GM23338 (cell line): ENCODE measurements around the gene DGKB.

ENCODE experiments used
- CREB1 ChIP-seq: fragments of 250-450 bp; sonication (Bioruptor Pico); IDR thresholded peaks from 2 replicates; pipeline ENCODE4 v1.5.0; 2020; ENCODE audit warnings: low read depth, mild to moderate bottlenecking, moderate library complexity
- EZH2 ChIP-seq: fragments of 200-600 bp; sonication (generic); IDR thresholded peaks from one replicate; pipeline ENCODE4 v1.8.0; 2017; ENCODE audit warnings: antibody characterized with exemption, mild to moderate bottlenecking, low read depth; ENCODE audit not compliant: unreplicated experiment
- POLR2AphosphoS5 ChIP-seq: IDR thresholded peaks from 2 replicates; pipeline ENCODE4 v1.6.1; 2016; ENCODE audit warnings: antibody characterized with exemption, low read depth
- STAT1 ChIP-seq: IDR thresholded peaks from one replicate; pipeline ENCODE4 v1.6.1; 2016; ENCODE audit warnings: antibody characterized with exemption; ENCODE audit not compliant: unreplicated experiment
- TF ChIP-seq, protein P1 (sequence below), 2 experiments: fragments of 200-600 bp in 1 of 2; sonication (generic) in 1 of 2; conservative IDR thresholded peaks; 2 replicates each; pipeline versions ENCODE4 v1.5.1 to v1.6.1; 2016 to 2017; ENCODE audit warnings: antibody characterized with exemption in 2 of 2, low read depth in 2 of 2, mild to moderate bottlenecking in 2 of 2, moderate library complexity in 1 of 2

DNA sequence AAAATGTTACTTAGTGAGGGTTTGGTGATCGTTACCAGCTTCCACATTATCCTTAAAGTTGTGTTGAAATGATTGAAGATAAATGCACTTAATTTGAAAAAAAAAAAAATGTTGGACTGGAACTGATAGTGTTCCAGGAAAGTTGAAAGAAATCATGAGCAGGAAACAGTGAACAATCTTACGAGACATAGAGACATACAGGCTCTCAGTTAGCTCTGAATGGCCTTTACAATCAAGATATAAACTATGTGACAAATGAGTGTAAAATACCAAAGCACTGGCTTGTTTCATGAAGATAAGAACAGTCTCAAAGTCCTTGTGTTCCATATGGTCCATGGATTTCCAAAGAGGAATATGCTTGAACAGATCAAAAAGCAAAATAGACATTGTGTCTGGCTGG is 483.0 kb downstream of the DGKB start:
- no peak for TF ChIP-seq CREB1
- TF ChIP-seq POLR2AphosphoS5: no peak
- TF ChIP-seq, protein P1, sequence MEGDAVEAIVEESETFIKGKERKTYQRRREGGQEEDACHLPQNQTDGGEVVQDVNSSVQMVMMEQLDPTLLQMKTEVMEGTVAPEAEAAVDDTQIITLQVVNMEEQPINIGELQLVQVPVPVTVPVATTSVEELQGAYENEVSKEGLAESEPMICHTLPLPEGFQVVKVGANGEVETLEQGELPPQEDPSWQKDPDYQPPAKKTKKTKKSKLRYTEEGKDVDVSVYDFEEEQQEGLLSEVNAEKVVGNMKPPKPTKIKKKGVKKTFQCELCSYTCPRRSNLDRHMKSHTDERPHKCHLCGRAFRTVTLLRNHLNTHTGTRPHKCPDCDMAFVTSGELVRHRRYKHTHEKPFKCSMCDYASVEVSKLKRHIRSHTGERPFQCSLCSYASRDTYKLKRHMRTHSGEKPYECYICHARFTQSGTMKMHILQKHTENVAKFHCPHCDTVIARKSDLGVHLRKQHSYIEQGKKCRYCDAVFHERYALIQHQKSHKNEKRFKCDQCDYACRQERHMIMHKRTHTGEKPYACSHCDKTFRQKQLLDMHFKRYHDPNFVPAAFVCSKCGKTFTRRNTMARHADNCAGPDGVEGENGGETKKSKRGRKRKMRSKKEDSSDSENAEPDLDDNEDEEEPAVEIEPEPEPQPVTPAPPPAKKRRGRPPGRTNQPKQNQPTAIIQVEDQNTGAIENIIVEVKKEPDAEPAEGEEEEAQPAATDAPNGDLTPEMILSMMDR (conservative IDR thresholded peaks at IDR 0.05; ENCODE audit: low read depth in 2 of 2): no peak
- TF ChIP-seq STAT1: no peak
- no peak for TF ChIP-seq EZH2
